Tibial nerve (tissue), 4 donors: ENCODE measurements around the gene XPNPEP1.

Experiments
- EP300 ChIP-seq, 2 donors: sonication (generic); formaldehyde crosslinking; IDR thresholded peaks; one replicate each; pipeline ENCODE4 v1.6.1; 2017; ENCODE audit warnings: antibody characterized with exemption in 2 of 2, mild to moderate bottlenecking in 1 of 2
- POLR2A ChIP-seq, 2 donors: fragments of 450-650 bp; IDR thresholded peaks; one replicate each; pipeline ENCODE4 v1.6.1; 2017; ENCODE audit warnings: antibody characterized with exemption in 2 of 2, mild to moderate bottlenecking in 2 of 2, moderate library complexity in 2 of 2
- TF ChIP-seq, protein P1 (sequence below), 5 experiments: fragments of 200-600 bp in 3 of 5; fragments of 450-650 bp in 2 of 5; sonication (generic) in 3 of 5; IDR thresholded peaks; one replicate each; pipeline ENCODE4 v1.5.1; 2016 to 2019; ENCODE audit warnings: antibody characterized with exemption in 5 of 5, mild to moderate bottlenecking in 3 of 5, moderate library complexity in 2 of 5

DNA sequence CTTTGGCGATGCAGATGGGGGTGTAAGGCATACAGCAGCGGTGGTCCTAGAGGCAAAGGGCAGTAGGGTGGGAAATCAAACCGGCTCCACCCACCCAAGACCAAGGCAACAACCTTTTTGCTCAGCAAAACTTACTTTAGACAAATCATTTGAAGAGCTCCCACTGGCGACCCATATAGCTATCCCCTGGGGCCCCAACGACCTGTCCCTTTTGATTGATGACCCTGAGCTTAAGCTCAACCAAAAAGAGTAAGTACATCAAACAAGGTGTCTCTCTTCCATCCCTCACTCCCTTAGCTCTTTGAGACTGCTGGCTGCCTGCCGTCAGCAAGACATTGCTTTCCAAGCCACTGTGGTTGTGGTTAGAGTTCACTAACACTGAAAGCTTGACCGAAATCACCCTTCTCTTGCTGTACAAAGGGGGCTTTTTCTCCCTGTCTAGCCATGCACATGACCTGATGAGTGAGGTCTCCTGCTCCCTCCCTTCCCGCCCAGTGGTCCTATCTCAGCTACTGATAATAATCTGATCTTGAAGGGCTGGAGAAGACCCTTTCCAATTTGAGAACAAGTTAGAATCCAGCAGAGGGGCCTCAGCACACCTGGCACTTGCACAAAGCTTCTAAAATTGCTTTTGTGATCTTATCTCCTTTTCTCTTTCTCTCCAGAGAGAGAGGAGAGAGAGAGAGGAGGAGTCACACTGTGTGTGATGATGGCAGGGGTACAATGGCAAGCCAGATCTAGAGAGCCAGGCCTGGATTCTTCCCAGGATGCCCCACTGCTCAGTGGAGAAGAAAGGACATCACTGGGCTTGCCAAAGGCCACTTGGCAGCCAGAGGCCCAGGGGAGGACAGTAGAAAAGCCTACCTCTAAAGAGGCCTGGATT is 42.2 kb downstream of the XPNPEP1 start:
- TF ChIP-seq, protein P1, sequence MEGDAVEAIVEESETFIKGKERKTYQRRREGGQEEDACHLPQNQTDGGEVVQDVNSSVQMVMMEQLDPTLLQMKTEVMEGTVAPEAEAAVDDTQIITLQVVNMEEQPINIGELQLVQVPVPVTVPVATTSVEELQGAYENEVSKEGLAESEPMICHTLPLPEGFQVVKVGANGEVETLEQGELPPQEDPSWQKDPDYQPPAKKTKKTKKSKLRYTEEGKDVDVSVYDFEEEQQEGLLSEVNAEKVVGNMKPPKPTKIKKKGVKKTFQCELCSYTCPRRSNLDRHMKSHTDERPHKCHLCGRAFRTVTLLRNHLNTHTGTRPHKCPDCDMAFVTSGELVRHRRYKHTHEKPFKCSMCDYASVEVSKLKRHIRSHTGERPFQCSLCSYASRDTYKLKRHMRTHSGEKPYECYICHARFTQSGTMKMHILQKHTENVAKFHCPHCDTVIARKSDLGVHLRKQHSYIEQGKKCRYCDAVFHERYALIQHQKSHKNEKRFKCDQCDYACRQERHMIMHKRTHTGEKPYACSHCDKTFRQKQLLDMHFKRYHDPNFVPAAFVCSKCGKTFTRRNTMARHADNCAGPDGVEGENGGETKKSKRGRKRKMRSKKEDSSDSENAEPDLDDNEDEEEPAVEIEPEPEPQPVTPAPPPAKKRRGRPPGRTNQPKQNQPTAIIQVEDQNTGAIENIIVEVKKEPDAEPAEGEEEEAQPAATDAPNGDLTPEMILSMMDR (IDR thresholded peaks at IDR 0.05): no peak
- TF ChIP-seq POLR2A (IDR thresholded peaks at IDR 0.05): no peak
- TF ChIP-seq EP300 (IDR thresholded peaks at IDR 0.05): no peak
